H1 (cell line): Measurements from ENCODE around the gene XPNPEP1. TPM values are rescaled to one million over a fixed set of nuclear protein-coding genes. Genes with fewer than 3 reads are reported as not detected.

ENCODE experiments used
- CTCF ChIA-PET: fragments of 300-600 bp; sonication (Branson Sonifier 250); formaldehyde crosslinking; loops from one replicate; lab custom pipeline; 2021; ENCODE audit not compliant: partially characterized antibody; lab: Charles Lee
- POLR2A ChIA-PET: fragments of 300-600 bp; sonication (Branson Sonifier 250); formaldehyde crosslinking; loops from one replicate; lab custom pipeline; 2021; ENCODE audit warnings: inconsistent platforms; ENCODE audit not compliant: partially characterized antibody; lab: Charles Lee
- DNase-seq, 2 experiments: peaks; one replicate each; pipeline versions ENCODE4 v3.0.0 to v3.0.0-alpha.2; 2010 to 2022; ENCODE audit warnings: low spot score in 2 of 2, low read depth in 1 of 2, mixed read lengths in 1 of 2
- FAIRE-seq: peaks from 2 replicates; lab custom pipeline; 2011; peaks lifted over from hg19 to GRCh38; lab: Jason Lieb, UNC
- H2AFZ ChIP-seq: 2 replicates; pipeline ENCODE4 v1.8.1; 2012; ENCODE audit warnings: low read length, inconsistent platforms
- H2AK5ac ChIP-seq: 2 replicates; pipeline ENCODE4 v1.6.1; 2013; ENCODE audit warnings: low read depth, low read length
- H2BK120ac ChIP-seq: replicated peaks from 2 replicates; pipeline ENCODE3; 2013; ENCODE audit warnings: low read depth, low read length, inconsistent platforms
- H2BK12ac ChIP-seq: 2 replicates; pipeline ENCODE4 v1.6.1; 2013; ENCODE audit warnings: low read depth, low read length
- H2BK15ac ChIP-seq: 2 replicates; pipeline ENCODE4 v1.6.1; 2013; ENCODE audit warnings: low read length
- H2BK20ac ChIP-seq: 2 replicates; pipeline ENCODE4 v1.6.1; 2013; ENCODE audit warnings: low read length
- H2BK5ac ChIP-seq: 2 replicates; pipeline ENCODE4 v1.6.1; 2013; ENCODE audit warnings: low read depth, low read length
- H3K14ac ChIP-seq: 2 replicates; pipeline ENCODE4 v1.6.1; 2013; ENCODE audit warnings: inconsistent platforms; ENCODE audit not compliant: insufficient read length
- H3K18ac ChIP-seq: 2 replicates; pipeline ENCODE4 v1.6.1; 2013; ENCODE audit warnings: low read length; ENCODE audit errors: extremely low read depth
- H3K23ac ChIP-seq: 2 replicates; pipeline ENCODE4 v1.6.1; 2013; ENCODE audit warnings: inconsistent platforms; ENCODE audit not compliant: insufficient read length
- H3K23me2 ChIP-seq: 2 replicates; pipeline ENCODE4 v1.6.1; 2013; ENCODE audit warnings: low read depth, low read length
- H3K27ac ChIP-seq: 2 replicates; pipeline ENCODE4 v1.6.1; 2011; ENCODE audit warnings: low read depth, low read length, inconsistent platforms
- H3K27me3 ChIP-seq, 4 experiments: replicated peaks in 1 of 4; 1 replicate in 1 of 4; 2 replicates in 3 of 4; pipeline versions ENCODE4 v1.6.1 to v1.8.1; 2011 to 2013; ENCODE audit warnings: low read length in 3 of 4, mild to moderate bottlenecking in 3 of 4, inconsistent platforms in 2 of 4, mixed read lengths in 2 of 4, moderate library complexity in 1 of 4; ENCODE audit not compliant: control insufficient read depth in 3 of 4, insufficient read depth in 3 of 4; ENCODE audit errors: extremely low read depth in 1 of 4
- H3K36me3 ChIP-seq, 4 experiments: 2 replicates each; pipeline versions ENCODE4 v1.6.1 to v1.8.1; 2011 to 2013; ENCODE audit warnings: mild to moderate bottlenecking in 4 of 4, low read length in 3 of 4, moderate library complexity in 2 of 4, control low read depth in 1 of 4, inconsistent platforms in 1 of 4; ENCODE audit not compliant: insufficient read depth in 4 of 4, control insufficient read depth in 2 of 4
- H3K4ac ChIP-seq: replicated peaks from 2 replicates; pipeline ENCODE3; 2013; ENCODE audit warnings: low read length, low read depth, mixed read lengths, inconsistent platforms; ENCODE audit not compliant: insufficient read length
- H3K4me1 ChIP-seq, 4 experiments: replicated peaks in 1 of 4; 1 replicate in 1 of 4; 2 replicates in 3 of 4; pipeline versions ENCODE4 v1.6.1 to v1.8.1; 2011 to 2013; ENCODE audit warnings: low read length in 3 of 4, inconsistent platforms in 2 of 4, mixed read lengths in 1 of 4; ENCODE audit not compliant: insufficient read depth in 4 of 4, control insufficient read depth in 3 of 4
- H3K4me2 ChIP-seq, 2 experiments: 2 replicates each; pipeline versions ENCODE4 v1.6.1 to v1.8.1; 2011 to 2013; ENCODE audit warnings: low read depth in 2 of 2, low read length in 2 of 2, control low read depth in 1 of 2, inconsistent platforms in 1 of 2, mild to moderate bottlenecking in 1 of 2; ENCODE audit not compliant: insufficient read depth in 1 of 2
- H3K4me3 ChIP-seq, 4 experiments: fragments of 200-600, 300-600 bp in 1 of 4; sonication (generic), shearing (Covaris generic), sonication (Bioruptor Twin) in 1 of 4; 2 replicates each; pipeline versions ENCODE4 v1.5.1 to v1.8.1; 2011 to 2016; ENCODE audit warnings: low read length in 4 of 4, low read depth in 3 of 4, control low read depth in 2 of 4, inconsistent platforms in 2 of 4, mild to moderate bottlenecking in 2 of 4, mixed read lengths in 1 of 4, moderate library complexity in 1 of 4; ENCODE audit not compliant: insufficient read depth in 2 of 4; ENCODE audit errors: extremely low read depth in 1 of 4
- H3K56ac ChIP-seq: replicated peaks from 2 replicates; pipeline ENCODE3; 2013; ENCODE audit warnings: low read depth, mild to moderate bottlenecking, mixed read lengths, low read length, inconsistent platforms; ENCODE audit not compliant: insufficient read length
- H3K79me1 ChIP-seq: 2 replicates; pipeline ENCODE4 v1.6.1; 2013; ENCODE audit warnings: low read depth, low read length, control low read depth
- H3K79me2 ChIP-seq, 2 experiments: 2 replicates each; pipeline versions ENCODE4 v1.6.1 to v1.8.1; 2012 to 2013; ENCODE audit warnings: low read length in 2 of 2, mild to moderate bottlenecking in 2 of 2, inconsistent platforms in 1 of 2; ENCODE audit not compliant: insufficient read depth in 2 of 2, control insufficient read depth in 1 of 2
- H3K9ac ChIP-seq, 4 experiments: replicated peaks in 1 of 4; 1 replicate in 1 of 4; 2 replicates in 3 of 4; pipeline versions ENCODE4 v1.6.1 to v1.8.1; 2011 to 2013; ENCODE audit warnings: low read depth in 3 of 4, low read length in 3 of 4, control low read depth in 2 of 4, mild to moderate bottlenecking in 2 of 4, moderate library complexity in 2 of 4, inconsistent platforms in 1 of 4; ENCODE audit errors: extremely low read depth in 1 of 4
- H3K9me3 ChIP-seq, 2 experiments: 2 replicates each; pipeline versions ENCODE4 v1.6.1 to v1.8.1; 2012 to 2013; ENCODE audit warnings: mild to moderate bottlenecking in 2 of 2, moderate library complexity in 2 of 2, control low read depth in 1 of 2, inconsistent platforms in 1 of 2, low read depth in 1 of 2, low read length in 1 of 2, mixed read lengths in 1 of 2; ENCODE audit not compliant: insufficient read depth in 2 of 2
- H4K20me1 ChIP-seq, 2 experiments: replicated peaks in 1 of 2; 2 replicates each; pipeline versions ENCODE3 to v1.8.1; 2011 to 2013; ENCODE audit warnings: inconsistent platforms in 2 of 2, low read length in 2 of 2, mild to moderate bottlenecking in 1 of 2; ENCODE audit not compliant: insufficient read depth in 2 of 2, control insufficient read depth in 1 of 2
- H4K5ac ChIP-seq: 2 replicates; pipeline ENCODE4 v1.6.1; 2013; ENCODE audit warnings: low read length, low read depth, mixed read lengths, inconsistent platforms; ENCODE audit not compliant: insufficient read length
- H4K8ac ChIP-seq: 2 replicates; pipeline ENCODE4 v1.8.0; 2013; ENCODE audit warnings: mild to moderate bottlenecking, moderate library complexity, low read length, inconsistent platforms; ENCODE audit not compliant: insufficient read depth; ENCODE audit errors: extremely low read depth
- H4K91ac ChIP-seq: replicated peaks from 2 replicates; pipeline ENCODE3; 2013; ENCODE audit warnings: low read length, mixed read lengths, inconsistent platforms; ENCODE audit not compliant: insufficient read length
- SP2 ChIP-seq: IDR thresholded peaks from 2 replicates; pipeline ENCODE4 v1.6.1; 2012; ENCODE audit warnings: mild to moderate bottlenecking, low read length, inconsistent platforms
- TCF12 ChIP-seq: IDR thresholded peaks from 2 replicates; pipeline ENCODE4 v1.6.1; 2011; ENCODE audit warnings: low read depth, mild to moderate bottlenecking, low read length
- WGBS, 2 experiments: shearing (Covaris generic) in 1 of 2; methylation state at CpG; one replicate each; pipeline versions ENCODE4 v1.1.6 to v1.1.7; 2013 to 2015; ENCODE audit warnings: low lambda C conversion rate in 2 of 2, mixed read lengths in 2 of 2, inconsistent platforms in 1 of 2, low coverage in 1 of 2, missing lambda C conversion rate in 1 of 2; ENCODE audit not compliant: insufficient replicate concordance in 2 of 2, insufficient coverage in 1 of 2, insufficient read length in 1 of 2; ENCODE audit errors: extremely low coverage in 1 of 2, missing lambda C conversion rate in 1 of 2; 5-methylcytosine and 5-hydroxymethylcytosine counted together
- polyA plus RNA-seq, 7 experiments: library from polyadenylated mRNA; depleted of rRNA in 3 of 7; stranded (reverse) in 5 of 7; unstranded in 2 of 7; fragments of >200 nt in 5 of 7; fragments of 200-250 nt in 2 of 7; gene quantifications; 1 replicate in 5 of 7; 2 replicates in 1 of 7; 4 replicates in 1 of 7; pipeline versions ENCODE4 v1.2.1 to v1.2.3, GENCODE V29; 2011 to 2013; ENCODE audit warnings: missing spikeins in 2 of 7, mixed read lengths in 2 of 7
- total RNA-seq: library from RNA; stranded (reverse); fragmentation: NEBNext Ultra II Directional; extraction: Animal tissue kit (Norgen Biotek cat#: 25700); gene quantifications from 2 replicates; pipeline ENCODE4 v1.2.1, GENCODE V29; 2021

The XPNPEP1 gene
- total and polyA plus RNA-seq, 2 of the 8 experiments (the other 6 are each of a cell fraction or from before 2014, with no cell fraction given), result 61.1 to 201 TPM

GRCh38 chr10:109966961-109967738 is 43.8 kb upstream of the XPNPEP1 start:
- Histone ChIP-seq H3K79me1 (no peaks in the 10 kb centered on the region), H3K9ac (no peak overlapping the region; a peak in 1 of 7 replicates), H2BK20ac (no peak overlapping the region; the same call in 1 of the 2 replicates), H2AK5ac (no peak overlapping the region), H2BK12ac (no peak overlapping the region), H4K8ac (no peak overlapping the region), H3K27ac (no peak overlapping the region), H3K23me2 (no peaks in the 10 kb centered on the region), H3K14ac (no peak overlapping the region), H3K23ac (no peak overlapping the region), H3K27me3 (no peaks in the 10 kb centered on the region), H3K4me1 (peaks cover 2 to 15% (median 6%) of the 10 kb centered on the region in 4 experiments; a peak in 5 of 7 replicates), H3K79me2 (no peaks in the 10 kb centered on the region), H3K4ac (no peak overlapping the region), H4K20me1 (no peaks in the 10 kb centered on the region), H3K4me3 (no peak overlapping the region), H3K9me3 (no peaks in the 10 kb centered on the region), H2BK5ac (no peak overlapping the region), H2BK15ac (no peak overlapping the region), H2BK120ac (no peak overlapping the region), H4K91ac (no peak overlapping the region), H3K4me2 (no peak overlapping the region), H3K56ac (no peak overlapping the region), H3K18ac (no peak overlapping the region), H2AFZ (peak overlapping the region; percentile 77; the same call in 1 of the 2 replicates), H4K5ac (no peak overlapping the region), H3K36me3 (no peaks in the 10 kb centered on the region)
- no peak for TF ChIP-seq TCF12
- no peak for TF ChIP-seq SP2
- FAIRE-seq (no peak), DNase-seq (no peak)
- ChIA-PET CTCF (interaction anchor here (0.9 to 3.5 kb wide), 7 partner anchors 9 to 83 kb away, joined by 3 to 28 read pairs (median 4); no protein-coding TSS in a partner anchor), POLR2A (no interaction called here)
- WGBS, 2 experiments, result 78% methylated on average over 9 of the region's 9 CpGs; no CpG with 5 or more reads in 1 of the 2 experiments
